ENCODE measurements around the gene ACAD8.

The ACAD8 gene

DNA sequence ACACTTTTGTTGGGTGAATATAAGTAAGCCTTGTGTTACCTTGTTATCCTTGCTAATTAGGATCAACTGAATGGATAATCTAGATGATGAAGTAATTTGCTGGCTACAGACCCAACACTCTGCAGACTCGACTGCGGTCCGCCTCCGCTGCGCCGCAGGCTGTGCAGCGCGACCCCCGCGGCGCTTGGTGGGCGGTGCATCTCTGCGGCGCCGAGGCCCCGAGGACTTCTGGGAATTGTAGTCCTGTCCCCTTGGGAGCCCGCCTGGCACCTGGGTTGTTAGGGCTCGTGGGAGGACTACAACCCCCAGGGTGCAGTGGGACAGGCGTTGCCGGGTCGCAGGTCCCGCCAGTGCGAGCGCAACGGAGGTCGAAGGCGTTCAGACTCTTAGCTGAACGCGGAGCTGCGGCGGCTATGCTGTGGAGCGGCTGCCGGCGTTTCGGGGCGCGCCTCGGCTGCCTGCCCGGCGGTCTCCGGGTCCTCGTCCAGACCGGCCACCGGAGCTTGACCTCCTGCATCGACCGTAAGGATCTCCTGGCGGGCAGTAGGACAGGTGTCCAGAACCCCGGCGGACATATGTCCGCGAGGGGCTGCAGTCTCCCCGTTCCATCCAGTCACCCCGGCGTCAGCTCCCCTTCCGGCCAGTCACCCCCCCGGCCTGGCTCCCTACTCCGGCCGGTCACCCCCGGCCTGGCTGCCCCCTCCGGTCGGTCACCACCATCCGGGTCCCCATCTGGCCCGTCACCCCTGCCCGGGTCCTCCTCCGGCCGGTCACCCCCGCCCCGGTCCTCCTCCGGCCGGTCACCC, at the start of gene ACAD8, which contains the start of gene THYN1:
Gene ACAD8 (plus strand): TSS at position 381 of the 806 bp plus-strand sequence. CDS start 33 bp downstream, at position 414.
Gene THYN1 (minus strand): TSS at position 165 of the 806 bp plus-strand sequence. CDS start 470 bp downstream, outside the sequence.
- peak; percentile 75 for DNase-seq (ENCODE audit: low read depth)
- TF ChIP-seq, protein P1, sequence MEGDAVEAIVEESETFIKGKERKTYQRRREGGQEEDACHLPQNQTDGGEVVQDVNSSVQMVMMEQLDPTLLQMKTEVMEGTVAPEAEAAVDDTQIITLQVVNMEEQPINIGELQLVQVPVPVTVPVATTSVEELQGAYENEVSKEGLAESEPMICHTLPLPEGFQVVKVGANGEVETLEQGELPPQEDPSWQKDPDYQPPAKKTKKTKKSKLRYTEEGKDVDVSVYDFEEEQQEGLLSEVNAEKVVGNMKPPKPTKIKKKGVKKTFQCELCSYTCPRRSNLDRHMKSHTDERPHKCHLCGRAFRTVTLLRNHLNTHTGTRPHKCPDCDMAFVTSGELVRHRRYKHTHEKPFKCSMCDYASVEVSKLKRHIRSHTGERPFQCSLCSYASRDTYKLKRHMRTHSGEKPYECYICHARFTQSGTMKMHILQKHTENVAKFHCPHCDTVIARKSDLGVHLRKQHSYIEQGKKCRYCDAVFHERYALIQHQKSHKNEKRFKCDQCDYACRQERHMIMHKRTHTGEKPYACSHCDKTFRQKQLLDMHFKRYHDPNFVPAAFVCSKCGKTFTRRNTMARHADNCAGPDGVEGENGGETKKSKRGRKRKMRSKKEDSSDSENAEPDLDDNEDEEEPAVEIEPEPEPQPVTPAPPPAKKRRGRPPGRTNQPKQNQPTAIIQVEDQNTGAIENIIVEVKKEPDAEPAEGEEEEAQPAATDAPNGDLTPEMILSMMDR (IDR thresholded peaks at IDR 0.05; ENCODE audit: control insufficient read depth, insufficient read depth, low read depth, low read length, missing control alignments): no peak
- H3K4me3 ChIP-seq (ENCODE audit: control insufficient read depth, low read depth, low read length): peak within 1 kb of the TSS; percentile 98

DNA sequence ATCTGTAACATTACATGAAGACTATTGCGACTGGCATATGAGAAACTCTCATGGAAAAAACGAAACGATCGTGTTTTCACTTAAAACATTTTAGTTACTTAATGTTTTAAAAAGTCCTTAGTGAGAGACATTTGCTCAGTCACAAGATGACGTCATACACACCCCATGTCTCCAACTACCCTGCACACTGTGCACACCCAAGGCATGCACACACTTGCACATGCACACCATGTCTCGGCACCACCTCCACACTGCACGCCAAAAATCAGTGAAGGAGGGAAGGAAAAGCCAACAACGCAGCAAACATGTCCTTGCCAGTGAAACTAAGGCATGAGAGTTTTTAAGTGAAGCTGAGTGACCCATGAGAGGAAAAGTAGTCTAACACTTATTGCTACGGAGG, 47.6 kb upstream of the ACAD8 start:
- no peak overlapping the region for H3K4me3 ChIP-seq (ENCODE audit: control insufficient read depth, low read depth, low read length)
- DNase-seq (ENCODE audit: low read depth): no peak
- TF ChIP-seq, protein P1 (IDR thresholded peaks at IDR 0.05; ENCODE audit: control insufficient read depth, insufficient read depth, low read depth, low read length, missing control alignments): no peak

DNA sequence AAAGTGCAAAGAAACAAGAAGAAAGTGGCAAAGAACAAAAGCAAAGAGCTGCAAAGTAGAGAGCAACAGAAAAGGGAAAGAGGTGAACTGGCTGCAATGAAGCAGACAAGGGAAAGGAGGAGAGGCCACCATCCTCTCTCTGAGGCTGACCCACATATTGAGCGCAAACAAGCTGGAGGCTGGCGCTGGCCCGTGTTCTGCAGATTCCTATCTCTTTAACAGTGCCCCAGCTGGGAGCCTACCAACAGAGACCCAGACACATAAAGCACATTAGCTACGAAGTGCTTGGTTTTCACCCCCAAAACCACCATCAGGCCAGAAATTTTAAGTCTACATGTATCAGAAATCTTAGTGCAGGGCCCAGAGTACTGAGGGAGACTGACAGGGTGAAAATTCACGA, 47.2 kb upstream of the ACAD8 start:
- no peak for DNase-seq (ENCODE audit: low read depth)
- TF ChIP-seq, protein P1 (IDR thresholded peaks at IDR 0.05; ENCODE audit: control insufficient read depth, insufficient read depth, low read depth, low read length, missing control alignments): no peak
- no peak overlapping the region for H3K4me3 ChIP-seq (ENCODE audit: control insufficient read depth, low read depth, low read length)

DNA sequence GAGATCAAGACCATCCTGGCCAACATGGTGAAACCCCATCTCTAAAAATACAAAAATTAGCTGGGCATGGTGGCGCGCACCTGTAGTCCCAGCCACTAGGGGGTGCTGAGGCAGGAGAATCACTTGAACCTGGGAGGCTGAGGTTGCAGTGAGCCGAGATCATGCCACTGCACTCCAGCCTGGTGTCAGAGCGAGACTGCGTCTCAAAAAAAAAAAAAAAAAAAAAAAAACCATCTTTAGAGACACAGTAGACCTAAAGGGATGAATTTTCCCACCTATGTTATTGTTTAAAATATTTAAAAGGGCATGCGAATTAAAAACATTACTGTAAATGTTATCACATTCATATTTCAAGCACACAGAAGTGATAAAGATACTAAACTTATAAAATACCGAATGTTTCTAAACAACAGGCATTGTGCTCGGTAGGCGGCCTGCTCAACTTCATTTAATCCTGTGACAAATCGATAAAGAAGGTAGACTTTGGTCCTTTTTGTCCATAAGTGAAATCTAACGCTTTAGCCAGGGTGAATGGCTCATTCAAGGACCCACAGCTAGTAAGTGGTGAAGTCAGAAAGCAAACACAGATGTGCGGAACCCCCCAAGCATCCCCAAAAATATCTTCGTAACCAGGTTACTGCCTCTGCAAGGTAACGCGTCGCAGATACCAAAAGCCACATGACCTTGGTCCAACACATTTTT, 45.7 kb upstream of the ACAD8 start:
- TF ChIP-seq, protein P1 (IDR thresholded peaks at IDR 0.05; ENCODE audit: control insufficient read depth, insufficient read depth, low read depth, low read length, missing control alignments): peak; percentile 65
- DNase-seq (ENCODE audit: low read depth): no peak
- no peak overlapping the region for H3K4me3 ChIP-seq (ENCODE audit: control insufficient read depth, low read depth, low read length)

DNA sequence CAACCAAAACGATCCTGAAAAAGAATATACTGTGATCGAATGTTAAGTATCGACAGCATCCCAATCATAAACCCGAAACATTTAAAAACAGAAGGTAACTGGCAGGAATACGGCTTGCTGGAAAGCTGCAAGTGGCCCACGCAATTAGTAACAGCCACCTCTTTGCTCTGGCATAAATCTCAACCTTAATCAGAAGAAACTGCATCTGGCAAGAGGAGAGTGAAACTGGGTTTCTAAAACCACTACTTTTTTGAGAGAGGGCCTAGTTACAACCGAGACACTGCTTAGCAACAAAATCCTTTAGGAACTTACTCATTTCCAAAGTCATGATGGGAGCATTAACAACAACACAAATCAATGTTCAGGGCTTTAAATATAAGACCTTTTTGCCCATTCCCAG, 37.5 kb upstream of the ACAD8 start:
- H3K4me3 ChIP-seq (ENCODE audit: control insufficient read depth, low read depth, low read length): no peak overlapping the region
- DNase-seq (ENCODE audit: low read depth): no peak
- TF ChIP-seq, protein P1 (IDR thresholded peaks at IDR 0.05; ENCODE audit: control insufficient read depth, insufficient read depth, low read depth, low read length, missing control alignments): no peak

DNA sequence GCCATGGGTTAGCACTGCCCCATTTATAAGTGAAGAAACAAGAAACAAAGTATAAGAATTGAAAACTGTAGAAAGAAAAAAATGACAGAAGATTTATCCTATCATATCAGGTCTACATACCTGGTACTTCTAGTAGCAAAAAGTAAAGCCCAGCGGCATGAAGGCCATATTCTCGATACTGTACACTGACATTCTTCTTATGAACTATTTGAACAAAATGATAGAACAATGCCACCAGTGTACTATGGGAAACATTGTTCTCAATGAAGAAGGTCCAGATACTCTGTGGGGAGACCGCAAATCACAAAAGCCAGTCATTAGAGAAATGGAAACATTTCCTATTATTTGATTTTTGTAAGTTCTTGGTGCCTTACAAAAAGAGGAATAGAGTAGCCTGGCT, 36.6 kb upstream of the ACAD8 start:
- TF ChIP-seq, protein P1 (IDR thresholded peaks at IDR 0.05; ENCODE audit: control insufficient read depth, insufficient read depth, low read depth, low read length, missing control alignments): no peak
- no peak for DNase-seq (ENCODE audit: low read depth)
- H3K4me3 ChIP-seq (ENCODE audit: control insufficient read depth, low read depth, low read length): no peak overlapping the region

All from AG09309 (cell line).